Adipocyte (in vitro differentiated cells): ENCODE measurements around the gene PPP1R8.
"Not testable (repeated sequence)": the region's sequence is repeated elsewhere in the genome, so short reads cannot be mapped to it uniquely, and the experiment has no call there.

Source experiments
- DNase-seq: peaks from one replicate; pipeline ENCODE4 v3.0.0-alpha.2; 2015; ENCODE audit warnings: low read depth
- H3K27me3 ChIP-seq: replicated peaks from 2 replicates; pipeline ENCODE4 v1.7.0; 2013; ENCODE audit warnings: mild to moderate bottlenecking, low read length, moderate library complexity; ENCODE audit not compliant: control insufficient read depth, insufficient read depth
- H3K36me3 ChIP-seq: 2 replicates; pipeline ENCODE4 v1.7.0; 2013; ENCODE audit warnings: low read length, mild to moderate bottlenecking, moderate library complexity; ENCODE audit not compliant: control insufficient read depth, insufficient read depth, severe bottlenecking
- H3K4me1 ChIP-seq: 2 replicates; pipeline ENCODE4 v1.7.0; 2013; ENCODE audit warnings: mild to moderate bottlenecking, low read length, moderate library complexity; ENCODE audit not compliant: control insufficient read depth, insufficient read depth
- H3K4me3 ChIP-seq: 2 replicates; pipeline ENCODE4 v1.7.0; 2013; ENCODE audit warnings: mild to moderate bottlenecking, low read length, moderate library complexity
- H3K9ac ChIP-seq: 2 replicates; pipeline ENCODE4 v1.7.0; 2013; ENCODE audit warnings: mild to moderate bottlenecking, low read length, moderate library complexity
- H3K9me3 ChIP-seq: 2 replicates; pipeline ENCODE4 v1.7.0; 2013; ENCODE audit warnings: mild to moderate bottlenecking, low read length, moderate library complexity; ENCODE audit not compliant: control insufficient read depth

Gene PPP1R8

DNA sequence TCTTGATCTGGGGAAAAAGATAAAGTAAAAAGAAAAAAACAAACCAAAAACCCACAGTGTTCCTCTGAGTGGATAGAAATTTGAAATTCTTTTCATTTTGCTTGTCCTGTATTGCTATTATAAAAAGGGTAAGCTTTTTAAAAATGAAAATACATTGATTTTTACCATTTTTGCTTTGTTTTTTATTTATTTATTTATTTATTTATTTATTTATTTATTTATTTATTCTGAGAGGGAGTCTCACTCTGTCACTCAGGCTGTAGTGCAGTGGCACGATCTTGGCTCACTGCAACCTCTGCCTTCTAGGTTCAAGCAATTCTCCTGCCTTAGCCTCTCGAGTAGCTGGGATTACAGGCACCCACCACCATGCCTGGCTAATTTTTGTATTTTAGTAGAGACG, 22.5 kb upstream of the PPP1R8 start:
- not testable (repeated sequence) for DNase-seq, H3K27me3 ChIP-seq, H3K9ac ChIP-seq, H3K9me3 ChIP-seq, H3K4me1 ChIP-seq, H3K4me3 ChIP-seq
- peaks cover 71% of the 10 kb centered on the region for H3K36me3 ChIP-seq

DNA sequence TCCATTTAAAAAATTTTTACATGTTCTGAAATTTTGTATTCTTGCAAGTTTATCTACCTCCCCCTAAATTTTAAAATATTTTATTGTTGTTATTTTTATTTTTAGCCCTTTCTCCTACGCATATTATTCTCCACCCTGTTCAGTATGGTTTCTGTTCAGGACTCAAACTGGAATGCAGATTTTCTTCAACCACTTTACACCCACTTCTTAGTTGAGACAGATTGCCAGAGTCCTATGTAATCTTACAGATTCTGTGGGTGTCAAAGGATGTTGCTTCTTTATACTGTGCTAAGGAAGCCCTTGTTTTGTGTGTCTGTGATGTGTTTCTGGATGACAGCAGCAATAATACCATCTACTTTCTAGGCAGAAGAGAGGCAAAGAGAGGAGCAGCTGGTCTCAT, 20.7 kb upstream of the PPP1R8 start:
- Histone ChIP-seq H3K9ac (no peak overlapping the region), H3K9me3 (no peaks in the 10 kb centered on the region), H3K4me3 (no peak overlapping the region), H3K27me3 (no peaks in the 10 kb centered on the region), H3K36me3 (peaks cover 71% of the 10 kb centered on the region), H3K4me1 (peaks cover 5% of the 10 kb centered on the region)
- no peak for DNase-seq

- Histone ChIP-seq H3K4me3 (no peak overlapping the region), H3K9me3 (no peaks in the 10 kb centered on the region), H3K9ac (no peak overlapping the region), H3K4me1 (peaks cover 9% of the 10 kb centered on the region), H3K27me3 (no peaks in the 10 kb centered on the region), H3K36me3 (peaks cover 60% of the 10 kb centered on the region)
- DNase-seq: no peak
Observed at GRCh38 chr1:27811741-27812500, 18.7 kb upstream of the PPP1R8 start.

DNA sequence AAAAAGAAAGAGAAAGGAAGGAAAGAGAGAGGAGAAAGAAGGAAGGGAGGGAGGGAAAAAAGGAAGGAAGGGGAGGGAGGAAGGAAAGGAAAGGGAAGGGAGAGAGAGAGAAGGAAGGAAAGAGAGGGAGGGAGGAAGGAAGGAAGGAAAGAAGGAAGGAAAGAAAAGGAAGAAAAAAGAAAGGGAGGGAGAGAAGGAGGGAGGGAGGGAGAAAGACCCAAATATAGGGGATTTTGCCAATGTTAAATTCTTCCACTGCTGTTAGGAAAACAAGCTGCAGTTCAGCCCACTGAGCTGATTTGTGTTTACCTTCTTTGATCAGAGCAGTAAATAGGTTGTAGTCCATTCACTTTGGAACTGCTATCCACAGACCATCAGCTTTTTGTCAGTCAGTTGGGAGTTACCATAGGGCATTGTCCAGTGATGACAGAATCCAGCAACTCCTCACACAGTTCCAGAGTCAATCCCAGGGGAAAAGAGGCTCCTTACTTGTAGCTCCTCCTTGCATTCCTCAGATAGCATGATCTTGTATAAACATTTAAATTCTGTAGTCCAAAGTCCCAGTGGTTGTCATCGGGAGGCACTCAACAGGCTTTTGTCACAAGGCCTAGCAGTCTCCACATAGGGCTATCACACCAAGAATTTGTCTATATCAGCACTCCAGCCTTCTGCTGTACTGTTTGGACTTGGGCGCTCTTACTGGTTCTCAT, 13.5 kb upstream of the PPP1R8 start:
- H3K9me3 ChIP-seq: no peaks in the 10 kb centered on the region
- peaks cover 73% of the 10 kb centered on the region for H3K36me3 ChIP-seq
- H3K9ac ChIP-seq: peak overlapping the region; percentile 74
- no peaks in the 10 kb centered on the region for H3K27me3 ChIP-seq
- peak; percentile 78 for DNase-seq
- H3K4me3 ChIP-seq: peak overlapping the region; percentile 28
- H3K4me1 ChIP-seq: peaks cover 14% of the 10 kb centered on the region

DNA sequence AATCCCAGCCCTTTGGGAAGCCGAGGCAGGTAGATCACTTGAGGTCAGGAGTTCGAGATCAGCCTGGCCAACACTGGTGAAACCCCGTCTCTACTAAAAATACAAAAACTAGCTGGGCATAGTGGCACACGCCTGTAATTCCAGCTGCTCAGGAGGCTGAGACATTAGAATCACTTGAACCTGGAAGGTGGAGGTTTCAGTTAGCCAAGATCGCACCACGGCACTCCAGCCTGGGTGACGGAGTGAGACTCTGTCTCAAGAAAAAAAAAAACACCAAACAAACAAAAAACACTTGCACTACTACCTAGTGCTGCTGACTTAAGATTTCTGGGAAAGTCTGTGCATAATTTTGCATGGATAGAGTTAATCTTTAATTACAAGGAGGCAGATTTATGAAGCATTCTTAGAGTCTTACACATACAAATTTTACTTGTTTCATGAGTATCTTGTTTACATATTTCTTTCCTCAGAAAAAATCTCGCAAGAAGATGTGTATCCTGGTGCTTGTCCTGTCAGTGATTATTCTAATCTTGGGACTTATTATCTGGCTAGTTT, 8.7 kb upstream of the PPP1R8 start:
- Histone ChIP-seq H3K9ac (no peak overlapping the region), H3K36me3 (peaks cover 69% of the 10 kb centered on the region), H3K4me1 (peaks cover 11% of the 10 kb centered on the region), H3K27me3 (no peaks in the 10 kb centered on the region), H3K4me3 (no peak overlapping the region), H3K9me3 (no peaks in the 10 kb centered on the region)
- no peak for DNase-seq

DNA sequence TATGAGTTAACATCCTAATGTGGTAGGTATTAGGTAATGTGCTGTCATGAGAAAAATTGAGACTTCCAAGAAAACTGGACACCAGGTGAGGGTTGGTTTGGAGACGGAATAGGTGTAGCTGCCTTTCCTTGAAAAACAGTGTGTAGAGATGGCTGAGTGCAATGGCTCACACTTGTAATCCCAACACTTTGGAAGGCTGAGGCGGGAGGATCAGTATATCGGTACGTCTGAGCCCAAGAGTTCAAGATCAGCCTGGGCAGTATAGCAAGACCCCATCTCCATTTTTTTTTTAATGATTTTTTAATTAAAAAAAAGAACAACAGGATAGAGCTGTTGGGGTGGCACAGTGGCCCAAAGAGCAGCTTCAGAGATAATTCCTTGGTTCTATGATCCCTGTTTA, 6.8 kb upstream of the PPP1R8 start:
- no peaks in the 10 kb centered on the region for H3K27me3 ChIP-seq
- H3K9me3 ChIP-seq: no peaks in the 10 kb centered on the region
- peaks cover 56% of the 10 kb centered on the region for H3K36me3 ChIP-seq
- no peak for DNase-seq
- H3K9ac ChIP-seq: no peak overlapping the region
- H3K4me1 ChIP-seq: no peaks in the 10 kb centered on the region
- H3K4me3 ChIP-seq: no peak overlapping the region

- no peak overlapping the region for H3K4me3 ChIP-seq
- no peaks in the 10 kb centered on the region for H3K27me3 ChIP-seq
- H3K9ac ChIP-seq: no peak overlapping the region
- no peaks in the 10 kb centered on the region for H3K4me1 ChIP-seq
- no peak for DNase-seq
- peaks cover 50% of the 10 kb centered on the region for H3K36me3 ChIP-seq
- H3K9me3 ChIP-seq: no peaks in the 10 kb centered on the region
Observed at GRCh38 chr1:27824411-27824810, 6.2 kb upstream of the PPP1R8 start.

- H3K36me3 ChIP-seq: peaks cover 21% of the 10 kb centered on the region
- H3K4me3 ChIP-seq, DNase-seq, H3K27me3 ChIP-seq, H3K9me3 ChIP-seq: not testable (repeated sequence)
- peaks cover 22% of the 10 kb centered on the region for H3K4me1 ChIP-seq
- H3K9ac ChIP-seq: peak overlapping the region; percentile 94
Observed at GRCh38 chr1:27829339-27829960, 1.1 kb upstream of the PPP1R8 start.

GRCh38 chr1:27831568-27832410, 1.2 kb downstream of the PPP1R8 start:
- no peak for DNase-seq
- Histone ChIP-seq H3K9me3 (no peaks in the 10 kb centered on the region), H3K4me1 (peaks cover 22% of the 10 kb centered on the region), H3K4me3 (peak overlapping the region; percentile 94), H3K27me3 (no peaks in the 10 kb centered on the region), H3K9ac (peak overlapping the region; percentile 94), H3K36me3 (peaks cover 21% of the 10 kb centered on the region)

- H3K27me3 ChIP-seq: no peaks in the 10 kb centered on the region
- peak; percentile 43 for DNase-seq
- H3K4me1 ChIP-seq: peaks cover 22% of the 10 kb centered on the region
- peak overlapping the region; percentile 94 for H3K9ac ChIP-seq
- no peaks in the 10 kb centered on the region for H3K9me3 ChIP-seq
- H3K4me3 ChIP-seq: peak overlapping the region; percentile 94
- H3K36me3 ChIP-seq: peaks cover 22% of the 10 kb centered on the region
Observed at GRCh38 chr1:27832762-27833161, 2.2 kb downstream of the PPP1R8 start.
